ENCODE results near the gene HLF.

The HLF gene

GRCh38 chr17:55360971-55361370 is 96.2 kb downstream of the HLF start:
- Histone ChIP-seq H3K27me3 (ENCODE audit: insufficient read depth, low read length) (no peaks in the 10 kb centered on the region), H3K27ac (ENCODE audit: low read length) (no peak overlapping the region), H3K4me1 (ENCODE audit: insufficient read depth, low read length) (peaks cover 14% of the 10 kb centered on the region), H3K9ac (ENCODE audit: low read depth, low read length) (no peak overlapping the region), H3K9me3 (ENCODE audit: insufficient read depth, low read depth, low read length) (0 out of 2 replicates have a peak, but pooled peaks cover 5% of the 10 kb centered on the region), H3K36me3 (ENCODE audit: insufficient read depth, low read depth, low read length) (no peaks in the 10 kb centered on the region), H3K4me3 (ENCODE audit: low read length) (no peak overlapping the region)

GRCh38 chr17:55363033-55363432 is 98.3 kb downstream of the HLF start:
- Histone ChIP-seq H3K4me1 (ENCODE audit: insufficient read depth, low read length) (peaks cover 11% of the 10 kb centered on the region; the same call in 1 of the 2 replicates), H3K27me3 (ENCODE audit: insufficient read depth, low read length) (no peaks in the 10 kb centered on the region), H3K9ac (ENCODE audit: low read depth, low read length) (no peak overlapping the region), H3K36me3 (ENCODE audit: insufficient read depth, low read depth, low read length) (no peaks in the 10 kb centered on the region), H3K4me3 (ENCODE audit: low read length) (no peak overlapping the region), H3K9me3 (ENCODE audit: insufficient read depth, low read depth, low read length) (0 out of 2 replicates have a peak, but pooled peaks cover 5% of the 10 kb centered on the region), H3K27ac (ENCODE audit: low read length) (no peak overlapping the region)

GRCh38 chr17:55366020-55366481 is 101.3 kb downstream of the HLF start:
- Histone ChIP-seq H3K4me1 (ENCODE audit: insufficient read depth, low read length) (peaks cover 11% of the 10 kb centered on the region; the same call in 1 of the 2 replicates), H3K27ac (ENCODE audit: low read length) (no peak overlapping the region), H3K36me3 (ENCODE audit: insufficient read depth, low read depth, low read length) (no peaks in the 10 kb centered on the region), H3K27me3 (ENCODE audit: insufficient read depth, low read length) (no peaks in the 10 kb centered on the region), H3K9ac (ENCODE audit: low read depth, low read length) (no peak overlapping the region), H3K4me3 (ENCODE audit: low read length) (no peak overlapping the region), H3K9me3 (ENCODE audit: insufficient read depth, low read depth, low read length) (no peaks in the 10 kb centered on the region)

GRCh38 chr17:55368706-55369105 is 103.9 kb downstream of the HLF start:
- Histone ChIP-seq H3K36me3 (ENCODE audit: insufficient read depth, low read depth, low read length) (no peaks in the 10 kb centered on the region), H3K27ac (ENCODE audit: low read length) (no peak overlapping the region), H3K4me1 (ENCODE audit: insufficient read depth, low read length) (peaks cover 8% of the 10 kb centered on the region; the same call in 1 of the 2 replicates), H3K4me3 (ENCODE audit: low read length) (no peak overlapping the region), H3K9ac (ENCODE audit: low read depth, low read length) (no peak overlapping the region), H3K9me3 (ENCODE audit: insufficient read depth, low read depth, low read length) (peaks cover 6% of the 10 kb centered on the region; the same call in 1 of the 2 replicates), H3K27me3 (ENCODE audit: insufficient read depth, low read length) (no peaks in the 10 kb centered on the region)

Measured in iPS-20b (cell line).